ENCODE measurements around the gene PRKG1.

The PRKG1 gene

DNA sequence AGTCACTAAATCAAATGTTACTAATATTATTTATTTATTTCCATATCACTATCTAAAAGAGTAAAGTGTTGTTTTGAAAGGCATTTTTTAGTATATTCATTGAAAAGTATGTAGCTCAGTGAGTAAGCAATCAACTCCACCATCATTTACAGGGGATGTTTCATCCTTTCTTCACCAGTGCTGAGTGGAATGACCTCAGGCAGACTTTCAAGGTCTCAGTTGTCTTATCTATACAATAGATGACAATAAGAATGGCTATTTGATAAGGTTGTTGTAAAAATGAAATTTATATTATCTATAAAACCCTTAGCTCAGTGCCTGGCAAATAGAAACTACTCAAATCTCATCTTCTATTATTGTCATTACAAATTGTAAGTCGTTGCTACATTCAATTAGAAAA lies 829.4 kb downstream of the PRKG1 start:
- TF ChIP-seq POLR2A (IDR thresholded peaks at IDR 0.05; ENCODE audit: low read depth, low read length) (no peak), POLR2AphosphoS5 (IDR thresholded peaks at IDR 0.05; ENCODE audit: low read depth, low read length) (no peak), TAF1 (IDR thresholded peaks at IDR 0.05; ENCODE audit: borderline replicate concordance, low read depth, low read length) (no peak)
- no peak for FAIRE-seq
- no peak for DNase-seq (ENCODE audit: insufficient read length)

DNA sequence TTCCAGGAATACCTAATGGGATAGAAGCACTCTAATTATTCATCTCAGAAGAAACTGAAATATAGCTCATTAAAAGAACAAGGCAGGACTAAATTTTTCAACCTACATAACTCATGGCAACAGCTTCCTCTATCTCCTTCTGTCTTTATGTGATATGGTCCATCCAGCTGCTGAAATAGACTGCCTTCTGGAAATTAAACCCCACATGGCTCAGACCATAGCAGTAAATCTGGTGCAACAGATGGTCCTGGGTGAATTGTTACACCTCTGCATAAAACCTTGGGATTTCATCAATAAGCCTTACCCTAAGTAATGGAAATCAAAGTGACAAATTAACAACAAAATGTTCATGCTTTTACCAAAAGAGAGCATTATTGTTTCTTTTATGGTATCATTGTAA lies 830.7 kb downstream of the PRKG1 start:
- TF ChIP-seq POLR2A (IDR thresholded peaks at IDR 0.05; ENCODE audit: low read depth, low read length), result no peak
- no peak for TF ChIP-seq POLR2AphosphoS5 (IDR thresholded peaks at IDR 0.05; ENCODE audit: low read depth, low read length)
- no peak for TF ChIP-seq TAF1 (IDR thresholded peaks at IDR 0.05; ENCODE audit: borderline replicate concordance, low read depth, low read length)
- FAIRE-seq, result no peak

DNA sequence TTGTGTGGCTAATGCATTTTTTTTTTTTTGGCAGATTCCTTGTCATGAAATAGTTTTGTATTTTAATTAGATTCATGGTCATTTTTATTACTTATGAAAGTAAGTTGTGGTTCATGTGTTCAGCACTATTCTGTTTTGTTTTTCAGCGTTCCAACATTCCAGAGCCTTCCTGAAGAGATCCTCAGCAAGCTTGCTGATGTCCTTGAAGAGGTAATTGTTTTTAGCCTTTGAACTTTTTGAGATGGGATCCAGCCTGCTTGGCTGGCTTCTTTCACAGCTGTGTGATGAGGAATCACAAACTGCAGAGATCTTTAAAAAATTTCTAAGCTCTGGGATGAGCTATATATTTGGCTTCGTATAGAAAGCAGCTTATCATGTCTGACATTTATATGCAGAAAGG lies 833.1 kb downstream of the PRKG1 start:
- TF ChIP-seq POLR2A (IDR thresholded peaks at IDR 0.05; ENCODE audit: low read depth, low read length) (no peak), TAF1 (IDR thresholded peaks at IDR 0.05; ENCODE audit: borderline replicate concordance, low read depth, low read length) (no peak), POLR2AphosphoS5 (IDR thresholded peaks at IDR 0.05; ENCODE audit: low read depth, low read length) (no peak)
- FAIRE-seq, result no peak
- no peak for DNase-seq (ENCODE audit: insufficient read length)

More for the DNA sequence above, 830.7 kb downstream of the PRKG1 start:
- DNase-seq (ENCODE audit: insufficient read length), result no peak

DNA sequence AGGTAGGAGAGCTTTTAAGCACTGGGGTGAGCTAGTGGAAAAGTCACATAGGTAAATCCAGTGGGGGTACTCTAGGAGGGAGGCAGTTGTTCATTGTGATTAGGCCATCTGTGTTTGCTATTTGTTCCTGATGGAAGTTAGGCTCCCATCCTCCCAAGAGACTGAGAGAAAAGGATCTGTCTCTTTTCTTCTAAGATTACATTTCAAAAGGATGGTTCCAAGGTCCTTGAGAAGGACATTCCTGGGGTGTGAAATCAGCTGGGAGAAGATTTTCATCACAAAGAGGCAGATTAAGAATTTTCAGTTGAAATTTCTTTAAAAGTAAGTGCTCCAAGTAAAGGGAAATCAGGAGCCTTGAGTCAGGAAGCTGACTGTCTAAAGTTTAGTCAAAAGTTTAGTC lies 835.9 kb downstream of the PRKG1 start:
- FAIRE-seq (no peak), DNase-seq (ENCODE audit: insufficient read length) (no peak)
- TF ChIP-seq POLR2A (IDR thresholded peaks at IDR 0.05; ENCODE audit: low read depth, low read length) (no peak), TAF1 (IDR thresholded peaks at IDR 0.05; ENCODE audit: borderline replicate concordance, low read depth, low read length) (no peak), POLR2AphosphoS5 (IDR thresholded peaks at IDR 0.05; ENCODE audit: low read depth, low read length) (no peak)

DNA sequence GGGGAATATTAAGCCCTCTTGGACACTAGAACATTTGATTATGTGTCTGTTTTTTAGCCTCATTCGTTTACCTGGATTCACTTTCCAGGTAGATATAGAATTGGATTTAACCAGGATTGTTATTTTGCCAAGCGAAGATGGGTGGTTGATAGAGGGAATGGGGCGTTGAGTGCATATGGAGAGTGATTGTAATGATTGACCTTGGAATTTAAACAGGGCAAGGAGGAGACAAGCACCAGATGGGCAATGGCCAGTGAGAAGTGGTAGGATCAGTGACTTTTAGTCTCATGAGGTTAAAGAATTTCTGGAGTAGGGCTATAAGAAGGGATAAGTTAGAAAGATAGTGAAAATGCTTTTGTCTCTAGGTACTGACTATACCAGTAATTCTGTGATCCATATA lies 836.3 kb downstream of the PRKG1 start:
- DNase-seq (ENCODE audit: insufficient read length), result no peak
- no peak for FAIRE-seq
- no peak for TF ChIP-seq POLR2A (IDR thresholded peaks at IDR 0.05; ENCODE audit: low read depth, low read length)
- no peak for TF ChIP-seq TAF1 (IDR thresholded peaks at IDR 0.05; ENCODE audit: borderline replicate concordance, low read depth, low read length)
- TF ChIP-seq POLR2AphosphoS5 (IDR thresholded peaks at IDR 0.05; ENCODE audit: low read depth, low read length), result no peak

DNA sequence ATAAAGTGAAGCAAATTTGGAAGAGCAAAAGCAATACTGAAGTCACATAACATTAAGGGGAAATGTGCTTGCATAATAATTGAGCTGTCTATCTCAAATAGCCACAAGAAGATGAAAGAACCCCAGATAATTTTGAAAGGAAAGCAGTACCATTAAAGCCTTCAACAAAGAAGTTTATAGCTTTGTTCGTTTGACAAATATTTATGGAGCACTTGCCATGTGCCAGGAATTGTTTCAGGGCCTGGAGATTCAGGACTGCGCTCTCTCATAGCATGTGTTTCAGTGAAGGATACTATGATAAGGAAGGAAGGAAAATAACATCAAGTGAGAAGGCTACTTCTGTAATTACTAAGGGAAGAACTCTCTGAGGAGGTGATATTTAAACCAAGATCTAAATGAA lies 837.4 kb downstream of the PRKG1 start:
- no peak for DNase-seq (ENCODE audit: insufficient read length)
- FAIRE-seq, result no peak
- TF ChIP-seq POLR2A (IDR thresholded peaks at IDR 0.05; ENCODE audit: low read depth, low read length) (no peak), TAF1 (IDR thresholded peaks at IDR 0.05; ENCODE audit: borderline replicate concordance, low read depth, low read length) (no peak), POLR2AphosphoS5 (IDR thresholded peaks at IDR 0.05; ENCODE audit: low read depth, low read length) (no peak)

DNA sequence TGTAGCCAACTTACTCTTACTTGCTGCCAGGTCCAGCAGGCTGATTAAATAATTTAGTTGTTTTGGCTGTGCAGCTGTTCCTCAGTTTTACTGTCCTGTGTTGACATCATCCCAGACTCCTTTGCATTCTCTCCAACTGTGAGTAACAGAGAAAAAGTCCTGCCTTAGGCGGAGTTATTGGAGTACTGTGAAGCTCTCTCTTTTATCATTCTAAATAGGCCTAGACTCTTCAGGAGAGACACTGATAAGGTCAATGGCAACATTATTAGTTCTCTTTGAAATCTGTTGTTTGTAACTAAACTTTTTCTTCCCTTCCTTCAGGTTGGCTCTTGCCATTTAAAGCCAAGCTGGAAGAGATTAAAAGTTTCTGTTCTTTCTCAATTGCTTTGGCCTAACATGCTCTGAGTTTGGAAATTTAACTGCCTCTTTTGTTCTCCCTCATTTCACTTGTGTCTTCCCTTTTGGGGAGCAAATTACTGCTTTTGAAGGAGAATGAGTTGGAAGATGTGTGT lies 840.8 kb downstream of the PRKG1 start:
- DNase-seq (ENCODE audit: insufficient read length) (no peak), FAIRE-seq (no peak)
- TF ChIP-seq POLR2AphosphoS5 (IDR thresholded peaks at IDR 0.05; ENCODE audit: low read depth, low read length), result no peak
- TF ChIP-seq TAF1 (IDR thresholded peaks at IDR 0.05; ENCODE audit: borderline replicate concordance, low read depth, low read length), result no peak
- no peak for TF ChIP-seq POLR2A (IDR thresholded peaks at IDR 0.05; ENCODE audit: low read depth, low read length)

DNA sequence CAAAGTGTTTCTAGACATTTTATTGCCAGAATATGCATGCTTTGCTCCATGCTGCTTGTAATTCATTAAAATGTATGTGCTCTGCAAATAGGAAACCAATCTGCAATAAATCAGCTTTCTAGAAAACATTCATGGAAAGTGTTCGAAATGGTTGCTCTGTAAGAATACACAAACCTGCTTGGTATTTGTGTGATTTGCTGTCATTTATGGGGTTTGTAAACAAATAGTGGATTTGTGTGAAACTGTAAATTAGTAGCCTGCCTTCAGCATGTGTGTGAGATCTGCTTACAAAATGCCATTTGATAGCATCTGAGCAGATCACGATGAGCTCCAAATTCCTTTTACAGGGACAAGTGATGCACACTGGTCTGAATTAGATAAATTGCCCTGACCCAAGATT lies 844.2 kb downstream of the PRKG1 start:
- no peak for TF ChIP-seq POLR2AphosphoS5 (IDR thresholded peaks at IDR 0.05; ENCODE audit: low read depth, low read length)
- no peak for TF ChIP-seq TAF1 (IDR thresholded peaks at IDR 0.05; ENCODE audit: borderline replicate concordance, low read depth, low read length)
- no peak for TF ChIP-seq POLR2A (IDR thresholded peaks at IDR 0.05; ENCODE audit: low read depth, low read length)

DNA sequence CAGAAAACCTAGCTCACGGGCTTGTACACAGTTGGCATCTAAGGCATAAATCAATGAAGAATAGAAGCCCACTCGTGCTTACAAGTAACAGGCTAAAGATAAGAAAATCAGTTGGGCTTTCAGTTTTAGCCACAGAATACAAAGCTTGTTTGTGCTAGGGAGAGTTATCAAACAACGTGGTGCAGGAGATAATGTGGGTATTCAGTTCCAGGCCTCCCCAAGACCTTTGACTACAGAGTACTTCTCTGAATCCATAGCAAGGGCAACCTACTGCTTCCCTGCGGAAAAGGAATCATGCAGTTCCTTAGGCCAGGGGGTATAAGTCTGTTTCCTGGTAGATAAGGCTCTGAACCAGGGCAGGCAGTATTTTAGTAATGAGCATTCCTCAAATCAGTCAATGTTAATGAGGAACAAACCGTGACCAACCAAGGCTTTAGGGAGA lies 844.6 kb downstream of the PRKG1 start:
- TF ChIP-seq POLR2A (IDR thresholded peaks at IDR 0.05; ENCODE audit: low read depth, low read length) (no peak), TAF1 (IDR thresholded peaks at IDR 0.05; ENCODE audit: borderline replicate concordance, low read depth, low read length) (no peak), POLR2AphosphoS5 (IDR thresholded peaks at IDR 0.05; ENCODE audit: low read depth, low read length) (no peak)
- no peak for FAIRE-seq

More for the DNA sequence above, 844.2 kb downstream of the PRKG1 start:
- DNase-seq (ENCODE audit: insufficient read length) (no peak), FAIRE-seq (no peak)

DNA sequence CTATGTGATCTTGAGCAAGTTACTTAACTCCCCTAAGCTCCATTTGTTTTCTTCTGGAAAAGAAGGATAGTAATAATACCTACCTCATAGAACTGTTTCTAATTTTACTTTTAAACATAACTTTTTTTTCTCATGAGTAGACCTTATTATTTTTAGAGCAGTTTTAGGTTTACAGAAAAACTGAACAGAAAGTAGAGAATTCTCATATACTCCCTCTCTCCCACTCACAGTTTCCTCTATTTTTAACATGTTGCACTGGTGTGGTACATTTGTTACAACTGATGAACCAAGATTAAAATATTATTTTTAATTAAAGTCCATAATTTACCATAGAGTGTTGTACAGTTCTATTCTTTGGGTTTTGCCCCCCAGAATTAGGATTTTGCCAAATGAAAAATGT lies 846.4 kb downstream of the PRKG1 start:
- no peak for DNase-seq (ENCODE audit: insufficient read length)
- FAIRE-seq, result no peak
- TF ChIP-seq TAF1 (IDR thresholded peaks at IDR 0.05; ENCODE audit: borderline replicate concordance, low read depth, low read length) (no peak), POLR2A (IDR thresholded peaks at IDR 0.05; ENCODE audit: low read depth, low read length) (no peak), POLR2AphosphoS5 (IDR thresholded peaks at IDR 0.05; ENCODE audit: low read depth, low read length) (no peak)

More for the DNA sequence above, 844.6 kb downstream of the PRKG1 start:
- DNase-seq (ENCODE audit: insufficient read length), result no peak

DNA sequence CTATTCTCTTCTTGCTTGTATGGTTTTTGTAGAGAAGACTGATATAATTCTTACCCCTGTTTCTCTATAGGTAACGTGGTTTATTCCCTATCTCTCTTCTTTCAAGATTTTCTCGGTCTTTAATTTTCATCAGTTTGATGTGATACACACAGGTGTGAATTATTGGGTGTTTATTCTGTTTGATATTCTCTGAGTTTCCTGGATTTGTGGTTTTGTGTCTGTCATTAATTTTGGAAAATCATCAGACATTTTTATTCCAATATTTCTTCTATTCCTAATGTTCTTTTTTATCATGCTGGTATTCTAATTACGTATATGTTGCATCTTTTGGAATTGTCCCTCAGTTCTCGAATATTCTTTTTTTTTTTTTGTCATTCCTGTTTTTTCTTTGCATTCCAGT lies 850.1 kb downstream of the PRKG1 start:
- FAIRE-seq (no peak), DNase-seq (ENCODE audit: insufficient read length) (no peak)
- TF ChIP-seq POLR2AphosphoS5 (IDR thresholded peaks at IDR 0.05; ENCODE audit: low read depth, low read length) (no peak), POLR2A (IDR thresholded peaks at IDR 0.05; ENCODE audit: low read depth, low read length) (no peak), TAF1 (IDR thresholded peaks at IDR 0.05; ENCODE audit: borderline replicate concordance, low read depth, low read length) (no peak)

DNA sequence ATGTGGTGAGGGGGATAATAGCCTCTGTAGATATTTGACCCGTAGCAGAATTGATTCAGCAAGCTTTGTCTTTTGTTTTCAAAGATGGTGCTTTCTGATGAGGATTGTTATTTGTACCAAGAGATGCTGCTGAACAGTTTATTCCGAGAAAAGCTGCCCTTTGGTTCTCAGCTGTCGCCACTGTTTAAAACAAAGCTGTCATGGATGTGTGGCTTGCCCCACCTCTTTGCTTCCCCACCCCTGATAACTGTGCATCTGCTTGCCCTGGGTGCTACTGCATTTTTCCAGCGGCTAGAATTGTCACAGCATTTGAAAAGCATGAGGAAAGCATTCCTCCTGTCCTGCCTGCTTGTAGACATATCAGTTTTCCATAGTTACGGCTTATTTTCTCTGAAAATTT lies 852.0 kb downstream of the PRKG1 start:
- DNase-seq (ENCODE audit: insufficient read length), result no peak
- no peak for FAIRE-seq
- TF ChIP-seq POLR2A (IDR thresholded peaks at IDR 0.05; ENCODE audit: low read depth, low read length) (no peak), TAF1 (IDR thresholded peaks at IDR 0.05; ENCODE audit: borderline replicate concordance, low read depth, low read length) (no peak), POLR2AphosphoS5 (IDR thresholded peaks at IDR 0.05; ENCODE audit: low read depth, low read length) (no peak)
